HG03196 (cell line): ENCODE results near the gene SEZ6L.

ENCODE experiments used
- ATAC-seq: cut with Tn5 transposase; IDR thresholded peaks from one replicate; pipeline ENCODE4 v1.9.1; 2021; ENCODE audit not compliant: unreplicated experiment

Gene SEZ6L

DNA sequence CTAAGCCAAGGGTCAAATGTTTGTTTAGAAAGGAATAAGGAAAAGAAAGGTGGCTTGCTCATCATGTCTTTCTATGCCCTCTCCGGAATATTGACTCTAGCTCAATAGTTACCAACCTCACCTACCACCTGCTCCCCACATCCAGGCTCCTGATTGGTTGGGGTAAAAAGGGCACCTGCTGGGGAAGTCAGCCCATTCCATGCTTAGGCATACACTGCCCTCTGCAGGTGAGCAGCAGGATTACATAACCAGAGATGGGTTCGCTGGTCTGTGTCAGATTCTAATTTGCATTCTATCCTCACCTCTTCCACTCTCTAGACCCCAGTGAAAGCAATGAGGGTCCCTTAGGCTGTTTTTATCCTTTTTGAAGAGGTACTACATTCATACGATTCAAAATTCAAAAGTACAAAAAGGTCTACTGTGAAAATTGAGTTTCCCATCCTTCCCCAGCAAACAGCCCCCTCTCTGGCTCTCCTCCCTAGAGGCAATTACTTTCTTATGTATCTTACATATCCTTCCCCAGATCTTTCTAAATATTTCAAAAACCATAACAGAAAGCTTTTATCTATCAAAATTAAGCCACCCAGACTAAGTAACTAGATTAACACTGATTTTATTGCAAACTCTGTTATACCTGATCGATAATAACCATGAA is 161.8 kb downstream of the SEZ6L start:
- no peak for ATAC-seq

DNA sequence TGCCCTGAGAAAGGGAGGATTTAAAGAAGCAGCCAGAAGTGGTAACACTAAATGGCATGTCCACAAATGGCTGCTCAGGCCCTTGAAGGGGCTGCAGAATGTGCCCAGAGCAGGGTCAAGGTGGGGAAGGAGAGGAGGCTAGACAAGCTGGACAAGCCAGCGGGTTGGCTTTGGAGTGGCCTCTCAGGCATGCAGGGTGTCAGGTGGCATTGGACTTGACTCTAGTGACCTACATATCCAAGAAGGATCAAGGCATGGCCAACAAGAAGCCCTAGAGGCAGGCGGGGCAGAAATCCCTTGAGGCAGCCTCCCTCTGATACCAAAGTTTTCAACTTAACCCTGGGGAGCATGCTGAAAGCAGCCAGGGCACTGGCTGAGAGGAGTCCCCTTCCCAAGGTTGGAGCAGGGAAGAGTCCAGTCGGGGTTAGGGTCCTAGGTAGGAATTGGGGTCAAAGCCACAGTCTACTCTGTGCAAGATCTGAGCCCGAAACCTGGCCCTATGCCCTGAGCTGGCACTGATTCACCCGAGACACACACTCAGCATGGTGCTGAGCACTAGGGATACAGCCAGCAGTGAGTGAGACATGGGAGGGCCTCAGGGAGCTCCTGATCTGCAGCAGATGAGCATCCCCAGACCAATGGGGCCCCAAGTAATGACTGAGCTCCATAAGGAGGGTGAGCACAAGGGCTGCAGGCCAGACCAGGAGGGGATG is 164.0 kb downstream of the SEZ6L start:
- ATAC-seq, result no peak

DNA sequence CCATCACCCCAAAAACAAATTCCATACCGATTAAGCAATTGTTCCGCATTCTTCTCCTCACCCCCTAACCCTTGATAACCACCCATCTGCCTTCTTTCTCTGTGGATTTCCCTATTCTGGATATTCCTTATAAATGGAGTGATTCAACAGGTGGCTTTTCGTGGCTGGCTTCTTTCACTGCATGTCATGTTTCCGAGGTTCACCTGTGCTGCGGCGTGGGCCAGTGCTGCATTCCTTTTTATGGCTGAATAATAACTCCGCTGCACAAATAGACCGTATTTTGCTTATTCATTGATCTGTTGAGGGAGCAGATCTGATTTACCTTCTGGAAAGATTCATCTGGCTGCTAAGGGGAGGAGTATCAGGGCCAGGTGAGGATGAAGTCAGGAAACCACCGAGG is 165.0 kb downstream of the SEZ6L start:
- no peak for ATAC-seq

DNA sequence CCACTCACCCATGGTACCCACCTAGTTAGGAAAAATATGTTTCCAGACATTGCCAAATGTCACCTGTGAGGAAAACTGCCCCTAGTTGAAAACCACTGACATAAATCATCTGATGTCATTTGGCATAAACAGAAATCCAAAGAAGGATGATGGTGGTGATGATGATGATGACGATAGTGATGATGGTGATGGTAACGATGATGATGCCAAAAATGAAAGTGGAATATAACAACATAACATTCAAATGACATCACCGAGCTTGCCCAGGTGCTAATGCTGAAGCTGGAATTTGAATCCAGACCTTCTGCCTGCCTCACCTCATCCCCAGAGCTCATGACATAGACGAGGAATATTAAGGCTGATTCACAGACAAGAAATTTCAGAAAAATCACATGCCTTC is 167.5 kb downstream of the SEZ6L start:
- ATAC-seq, result no peak

DNA sequence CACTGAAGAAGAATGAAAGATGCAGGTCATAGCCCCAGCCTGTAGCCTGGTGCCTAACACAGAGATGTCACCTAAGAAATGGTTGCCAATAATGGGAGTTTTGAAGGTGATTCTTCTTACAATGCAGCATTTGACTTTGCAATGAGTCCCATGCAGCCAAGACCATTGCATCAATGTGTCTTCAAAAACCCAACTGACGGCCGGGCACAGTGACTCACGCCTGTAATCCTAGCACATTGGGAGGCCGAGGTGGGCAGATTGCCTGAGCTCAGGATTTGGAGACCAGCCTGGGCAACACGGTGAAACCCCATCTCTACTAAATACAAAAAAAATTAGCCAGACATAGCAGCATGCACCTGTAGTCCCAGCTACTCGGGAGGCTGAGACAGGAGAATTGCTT is 170.5 kb downstream of the SEZ6L start:
- no peak for ATAC-seq

DNA sequence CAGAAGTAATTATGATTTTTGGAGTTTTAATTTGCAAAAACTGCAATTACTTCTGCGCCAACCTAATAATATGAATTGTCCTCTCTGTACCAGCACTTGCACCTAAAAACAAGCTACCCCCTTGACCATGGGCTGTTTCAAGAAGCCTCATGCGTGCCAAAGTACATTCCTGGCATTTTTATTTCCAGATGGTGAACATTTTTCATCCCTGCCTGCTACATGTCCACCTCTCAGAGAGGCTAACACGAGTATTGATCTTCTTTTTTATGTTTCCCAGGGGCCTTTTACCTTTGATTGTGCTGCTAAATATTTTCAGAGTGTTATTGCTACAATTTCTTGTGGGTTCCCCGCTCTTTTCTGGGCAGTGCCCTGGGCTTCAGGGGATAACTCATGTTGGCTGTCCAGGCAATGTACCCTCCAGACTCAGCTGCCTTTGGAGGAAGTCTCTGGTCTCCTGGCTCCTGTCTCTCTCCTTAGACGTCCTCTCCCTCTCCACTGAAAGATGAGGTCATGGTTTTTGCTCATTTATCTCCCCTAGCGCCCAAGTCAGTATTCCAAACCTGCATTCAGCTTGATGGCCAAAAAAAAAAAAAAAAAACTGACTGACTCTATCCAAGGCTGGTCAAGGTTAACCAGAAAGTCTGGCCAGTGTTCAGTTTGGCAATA is 173.6 kb downstream of the SEZ6L start:
- ATAC-seq, result no peak

DNA sequence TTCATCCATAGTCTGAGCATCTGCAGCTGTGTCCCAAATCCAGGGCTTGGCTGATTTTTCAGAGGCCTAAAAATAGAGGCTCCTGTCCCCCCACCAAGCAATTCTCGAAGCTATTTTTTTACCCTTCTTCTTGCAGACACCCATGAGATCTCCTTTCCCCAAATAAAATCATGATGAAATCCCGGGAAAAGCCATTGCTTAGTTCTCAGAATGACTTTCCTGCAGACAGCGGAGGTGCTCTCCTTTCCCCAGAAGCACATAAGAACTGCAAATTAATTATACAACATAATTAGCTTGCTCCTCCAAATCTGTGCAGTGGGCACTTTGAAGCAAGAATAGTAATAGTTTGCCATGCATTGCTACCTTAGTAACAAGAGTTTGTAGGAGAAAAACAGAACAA is 176.2 kb downstream of the SEZ6L start:
- ATAC-seq, result no peak

DNA sequence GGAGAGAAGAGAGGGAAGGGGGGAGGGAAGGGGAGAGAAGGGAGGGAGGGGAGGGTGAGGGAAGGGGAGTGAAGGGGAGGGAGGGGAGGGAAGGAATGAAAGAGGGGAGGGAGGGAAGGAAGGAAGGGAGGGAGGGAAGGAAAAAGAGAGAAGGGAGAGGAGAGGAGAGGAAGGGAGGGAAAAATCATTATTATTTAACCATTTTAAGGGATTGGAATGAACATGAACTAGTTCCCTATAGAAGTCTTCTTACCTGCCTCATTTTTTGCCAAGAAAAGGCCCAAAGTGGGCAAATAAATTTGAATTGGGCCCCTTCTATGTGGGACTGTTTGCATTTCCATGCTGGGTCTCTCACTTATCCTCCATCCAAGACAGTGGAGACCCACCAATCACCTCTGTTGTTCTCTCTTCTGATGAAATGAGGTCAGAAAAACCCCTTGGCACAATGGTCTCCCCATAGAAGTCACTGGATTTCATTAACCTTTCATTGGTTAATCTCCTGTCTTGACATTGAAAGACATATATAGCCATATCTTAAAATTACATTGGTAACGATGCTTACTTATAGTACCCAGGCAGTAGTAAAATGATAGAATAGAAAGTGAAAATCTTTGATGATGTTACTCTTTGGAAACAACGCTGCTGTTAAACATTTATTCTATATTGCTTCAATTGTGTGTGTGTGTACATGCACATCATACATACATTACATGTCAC is 179.7 kb downstream of the SEZ6L start:
- ATAC-seq, result no peak

DNA sequence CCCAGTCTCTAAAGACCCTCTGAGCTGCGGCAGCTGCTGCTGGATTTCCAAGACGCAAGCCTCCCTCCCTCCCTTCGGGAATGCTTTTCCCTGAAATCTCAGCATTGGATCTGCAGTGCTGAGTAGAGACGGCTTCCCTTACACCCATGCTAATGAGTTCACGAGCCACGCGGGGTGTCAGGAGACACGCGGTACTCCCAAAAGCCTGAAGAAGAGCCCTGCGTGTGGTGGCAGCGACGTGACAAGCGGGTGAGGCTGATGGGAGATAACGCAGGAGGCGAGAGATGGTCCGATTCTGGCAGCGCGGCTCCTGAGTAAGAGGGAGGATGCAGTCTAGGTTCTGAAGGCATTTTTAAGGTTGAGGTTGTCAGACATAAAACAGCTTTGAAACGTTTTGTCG is 185.4 kb downstream of the SEZ6L start:
- no peak for ATAC-seq

DNA sequence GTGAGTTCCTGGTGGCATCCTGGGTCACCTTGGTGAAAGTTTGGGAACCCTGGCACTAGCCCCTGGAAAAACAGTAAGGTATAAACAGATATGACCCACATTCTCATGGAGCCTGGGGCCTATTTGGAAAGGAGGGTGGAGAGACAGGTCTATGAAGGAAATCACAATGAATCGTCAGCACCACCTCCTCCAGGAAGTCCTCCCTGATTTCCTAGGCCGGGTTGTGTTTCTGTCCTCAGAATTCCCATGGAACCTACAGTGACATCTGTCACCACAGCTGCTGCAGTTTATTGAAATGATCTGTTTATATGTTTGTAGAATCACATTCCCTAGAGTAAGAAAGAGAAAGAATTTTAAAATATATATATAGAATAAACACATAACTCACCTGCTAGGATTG is 188.0 kb downstream of the SEZ6L start:
- ATAC-seq, result no peak

DNA sequence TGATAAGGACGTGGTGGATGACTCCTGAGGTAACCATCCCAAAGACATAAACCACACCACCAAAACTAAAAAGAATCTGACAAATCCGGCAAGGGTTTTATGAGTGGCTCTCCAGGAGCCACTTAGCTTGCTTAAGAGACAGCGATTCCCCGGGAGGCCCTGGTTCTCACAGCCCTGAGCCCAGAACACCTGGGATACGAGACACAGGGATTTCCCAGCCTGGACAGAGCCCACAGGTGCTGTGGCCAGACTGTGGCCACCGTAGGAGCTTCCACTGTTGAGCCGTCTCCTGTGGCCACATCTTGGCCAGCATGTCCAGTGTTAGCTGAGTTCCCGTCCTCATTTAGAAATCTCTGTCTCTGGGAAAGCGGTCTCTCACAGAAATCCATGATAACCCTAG is 188.6 kb downstream of the SEZ6L start:
- ATAC-seq, result no peak

DNA sequence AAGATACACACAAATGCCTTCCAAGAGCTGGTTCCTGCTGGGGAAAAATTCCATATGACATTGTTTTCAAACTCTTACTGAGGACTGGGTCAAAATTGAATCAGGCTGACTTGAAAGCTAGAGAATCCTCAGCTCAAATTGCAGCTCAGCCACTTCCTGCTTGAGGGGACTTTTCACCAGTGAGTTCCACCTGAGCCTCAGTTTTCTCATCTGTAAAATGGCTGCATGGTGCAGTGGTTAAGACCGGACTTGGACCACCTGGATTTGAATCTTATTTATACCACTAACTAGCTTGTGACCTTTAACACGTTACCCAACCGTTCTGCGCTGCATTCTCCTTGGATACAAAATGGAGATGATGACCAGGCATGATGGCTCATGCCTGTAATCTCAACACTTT is 189.9 kb downstream of the SEZ6L start:
- ATAC-seq, result no peak

DNA sequence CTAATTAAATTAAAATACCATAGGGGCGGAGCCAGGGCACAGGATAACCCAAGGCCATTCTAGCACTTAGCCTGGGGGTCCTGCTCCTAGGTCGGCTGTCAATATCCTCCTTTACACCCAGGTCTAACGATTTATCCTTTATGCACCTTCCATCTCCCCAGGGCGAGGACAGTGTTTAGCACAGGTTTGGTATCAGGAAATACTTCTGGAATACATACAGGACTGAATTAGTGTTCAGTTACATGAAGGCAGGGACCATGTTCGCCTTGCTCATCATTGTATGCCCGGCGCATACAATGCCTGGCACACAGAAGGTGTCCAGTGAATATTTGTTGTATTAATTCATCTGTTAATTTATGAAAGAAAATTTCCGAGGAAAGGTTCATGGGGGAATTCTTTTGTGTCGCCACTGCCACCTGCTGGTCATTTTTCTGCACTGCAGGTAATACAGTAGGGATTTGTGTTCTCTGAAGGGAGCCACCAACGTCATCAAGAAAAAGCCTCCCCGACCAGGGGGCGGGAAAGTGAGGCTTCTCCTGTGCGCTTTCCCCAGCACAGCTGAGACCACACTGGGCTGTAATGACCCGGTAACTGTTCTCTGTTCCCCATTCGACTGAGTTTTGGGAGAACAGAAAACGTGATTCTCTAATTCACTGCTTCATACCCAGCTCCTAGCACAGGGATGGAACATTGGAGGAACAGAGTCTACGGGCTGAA is 191.1 kb downstream of the SEZ6L start:
- ATAC-seq, result no peak

DNA sequence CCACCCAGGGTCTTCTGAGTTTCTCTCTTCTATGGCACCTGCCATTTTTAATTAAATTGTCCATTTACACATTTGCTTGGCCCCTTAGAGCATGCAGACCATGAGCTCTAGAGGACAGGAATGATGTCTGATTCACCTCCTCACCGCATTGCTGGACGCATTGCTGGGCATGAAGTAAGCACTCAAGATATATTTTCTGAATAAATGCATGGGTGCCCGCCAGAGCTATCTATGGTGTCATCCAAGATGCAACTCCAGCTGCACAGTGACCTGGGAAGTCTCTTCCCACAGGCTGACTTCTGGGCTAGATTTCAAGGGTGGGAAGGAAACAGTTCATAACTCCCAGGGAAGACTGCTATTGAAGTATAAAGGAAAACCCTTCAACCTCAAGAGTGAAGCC is 193.2 kb downstream of the SEZ6L start:
- no peak for ATAC-seq

DNA sequence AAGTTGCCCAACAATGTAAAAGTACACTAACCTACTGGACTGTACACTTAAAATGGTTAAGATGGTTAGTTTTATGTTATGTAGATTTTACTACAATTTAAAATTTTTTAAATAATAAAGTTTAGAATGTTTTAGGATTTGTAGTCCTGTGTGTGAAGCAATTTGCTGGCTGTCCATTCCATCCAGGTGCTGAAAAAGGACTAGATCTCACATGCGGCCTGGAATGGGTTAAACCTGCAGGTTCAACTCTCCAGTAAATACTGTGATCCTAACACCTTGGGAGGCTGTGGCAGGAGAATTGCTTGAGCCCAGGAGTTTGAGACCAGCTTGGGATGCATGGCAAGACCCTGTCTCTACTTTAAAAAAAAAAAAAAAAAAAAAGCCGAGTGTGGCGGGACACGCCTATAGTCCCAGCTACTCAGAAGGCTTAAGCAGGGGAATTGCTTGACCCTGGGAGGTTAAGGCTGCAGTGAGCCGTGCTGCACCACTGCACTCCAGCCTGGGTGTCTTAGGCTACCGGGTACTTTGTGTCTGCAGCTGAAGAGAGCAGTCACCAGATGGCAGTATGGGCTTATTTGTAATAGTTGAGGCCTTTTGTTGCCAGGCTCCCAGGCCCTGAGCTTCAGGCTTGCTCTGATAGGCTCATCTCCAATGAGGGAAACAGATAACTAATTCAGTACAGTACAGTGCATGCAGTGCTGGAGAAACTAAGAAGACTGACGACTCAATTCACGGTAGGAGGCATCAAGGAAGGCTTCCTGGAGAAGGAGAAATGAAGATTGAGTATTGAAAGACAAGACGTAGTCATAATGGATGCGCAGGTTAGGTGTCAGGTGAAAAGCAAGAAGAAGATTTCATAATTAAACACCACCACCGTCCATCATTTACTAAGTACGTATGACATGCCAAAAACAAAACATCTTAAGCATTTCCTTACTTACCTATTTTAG is 195.1 kb downstream of the SEZ6L start:
- peak; percentile 57 for ATAC-seq

DNA sequence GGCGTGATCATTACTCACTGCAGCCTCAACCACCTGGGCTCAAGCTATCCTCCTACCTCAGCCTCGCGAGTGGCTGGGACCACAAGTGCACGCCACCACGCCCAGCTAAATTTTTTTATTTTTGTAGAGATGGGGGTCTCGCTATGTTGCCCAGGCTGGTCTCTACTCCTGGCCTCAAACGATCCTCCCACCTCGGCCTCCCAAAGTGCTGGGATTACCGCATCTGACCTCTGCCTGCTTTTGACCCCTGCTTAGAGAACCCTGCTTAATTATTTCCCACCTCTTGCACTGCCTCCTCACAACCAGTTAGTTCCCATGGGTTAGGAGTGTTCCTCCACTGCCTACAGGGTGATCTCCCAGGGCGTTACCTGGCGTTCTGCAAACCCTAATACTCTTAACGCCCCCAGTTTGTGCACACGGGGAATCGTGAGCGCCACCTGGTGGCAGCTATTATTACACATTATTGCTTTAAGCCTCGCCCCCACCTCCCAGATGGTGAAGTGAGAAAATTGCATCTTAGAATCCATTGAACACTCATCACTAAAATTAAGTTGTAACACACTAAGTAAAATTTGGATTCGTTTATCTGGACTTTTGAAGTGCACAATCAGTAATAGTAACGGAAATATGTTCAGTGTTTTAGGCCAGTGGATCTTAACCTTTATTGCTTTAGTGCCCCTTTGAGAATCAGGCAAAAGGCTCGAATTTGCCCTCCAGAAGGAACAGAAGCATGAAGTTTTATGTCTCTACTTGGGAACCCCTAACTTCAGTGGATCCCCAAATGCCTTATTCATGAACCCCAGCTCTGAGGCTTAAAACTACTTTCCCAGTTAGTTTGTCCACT is 198.4 kb downstream of the SEZ6L start:
- ATAC-seq, result no peak

DNA sequence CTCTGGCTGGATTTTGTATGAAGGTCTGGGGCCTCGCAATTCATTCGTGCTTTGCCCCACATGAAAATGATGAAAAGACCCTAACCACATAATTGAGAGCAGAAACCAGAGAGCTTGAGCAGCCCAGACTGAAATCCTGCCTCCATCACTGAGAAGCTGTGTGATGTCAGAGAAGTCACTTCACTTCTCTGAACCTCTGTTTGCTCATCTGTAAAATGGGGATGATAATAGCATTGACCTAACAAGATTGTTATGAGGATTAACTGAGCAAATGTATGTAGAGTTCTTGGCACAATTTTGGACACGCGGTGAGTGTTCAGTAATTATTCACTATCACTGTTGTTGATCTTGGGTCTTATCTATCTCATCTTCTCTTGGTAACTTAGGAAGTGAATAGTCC is 203.6 kb downstream of the SEZ6L start:
- no peak for ATAC-seq

DNA sequence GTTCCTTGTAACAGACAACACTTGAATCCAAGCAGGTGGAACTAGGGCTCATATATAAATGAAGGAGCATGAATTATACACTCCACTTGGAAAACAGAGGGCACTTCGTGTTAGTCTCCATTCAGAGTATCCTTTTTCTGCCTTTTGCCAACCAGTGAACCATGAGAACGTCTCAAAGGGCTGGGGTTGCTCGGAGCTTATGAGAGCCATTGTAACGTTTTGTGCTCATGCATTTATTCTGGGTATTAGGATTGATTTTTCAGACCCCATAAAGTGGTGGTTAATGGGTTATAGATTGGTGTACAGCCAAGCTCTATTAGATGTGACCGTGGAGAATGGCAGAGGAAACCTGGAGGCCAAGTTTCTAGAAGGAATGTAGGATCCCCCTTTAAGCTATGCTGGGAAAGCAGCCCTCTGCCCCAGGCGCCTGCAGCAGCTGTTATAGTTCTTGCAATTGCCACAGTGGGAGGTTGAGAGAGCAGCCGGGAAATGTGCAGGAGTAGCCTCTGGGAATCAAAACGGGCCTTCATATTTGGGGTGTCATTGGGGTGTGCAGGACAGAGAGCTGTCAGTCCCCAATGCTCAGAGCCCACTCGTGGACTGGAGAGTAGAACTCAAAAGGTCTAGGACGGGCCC is 205.2 kb downstream of the SEZ6L start:
- no peak for ATAC-seq
